AG04449 (cell line): ENCODE measurements around the gene NEMP1.

Experiments used
- CTCF ChIA-PET: fragments of 350-600 bp; formaldehyde crosslinking; extraction: SDS; loops from one replicate; lab custom pipeline; 2021; ENCODE audit warnings: antibody characterized with exemption; lab: Yijun Ruan, JAX
- POLR2A ChIA-PET: fragments of 400-600, 350-600 bp; formaldehyde crosslinking; extraction: SDS; loops from one replicate; lab custom pipeline; 2020; ENCODE audit warnings: antibody characterized with exemption, inconsistent platforms; lab: Yijun Ruan, JAX
- DNase-seq: peaks from one replicate; pipeline ENCODE4 v3.0.0-alpha.2; 2010; ENCODE audit warnings: low read depth, low spot score
- H3K4me3 ChIP-seq: 2 replicates; pipeline ENCODE4 v1.5.1; 2011; ENCODE audit warnings: low read depth, mild to moderate bottlenecking, control low read depth, low read length
- CTCF ChIP-seq: IDR thresholded peaks from one replicate; pipeline ENCODE4 v1.5.1; 2011; ENCODE audit warnings: mild to moderate bottlenecking, moderate library complexity, low read length, control low read depth, inconsistent platforms; ENCODE audit not compliant: insufficient read depth; ENCODE audit errors: missing control alignments

The NEMP1 gene

DNA sequence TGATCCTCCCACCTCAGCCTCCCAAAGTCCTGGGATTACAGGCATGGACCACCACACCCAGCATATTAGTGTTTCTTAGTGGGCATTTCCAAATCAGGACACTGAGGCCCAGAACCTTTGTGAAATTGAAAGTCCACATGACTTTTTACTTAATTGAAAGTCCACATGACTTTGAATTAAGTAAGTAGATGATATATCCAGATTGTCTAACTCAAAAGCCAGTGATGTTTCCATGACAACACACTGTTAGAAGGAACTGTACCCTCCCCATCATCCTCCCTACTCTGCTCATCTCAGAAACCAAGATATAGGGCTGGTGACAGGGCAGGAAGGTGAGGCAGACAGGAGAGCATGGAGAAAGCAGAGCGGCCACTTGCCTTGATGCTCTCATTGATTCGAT lies 35.9 kb downstream of the NEMP1 start:
- ChIA-PET CTCF (interaction anchor here (1.1 to 13.2 kb wide), 2 partner anchors 10 to 17 kb away, joined by 3 to 164 read pairs; no protein-coding TSS in a partner anchor), POLR2A (no interaction called here)
- H3K4me3 ChIP-seq: no peak overlapping the region
- no peak for TF ChIP-seq CTCF
- no peak for DNase-seq

GRCh38 chr12:57040750-57041149 lies 37.8 kb downstream of the NEMP1 start:
- POLR2A ChIA-PET: no interaction called here
- H3K4me3 ChIP-seq: no peak overlapping the region
- TF ChIP-seq CTCF: no peak
- CTCF ChIA-PET: interaction anchor here (0.8 to 13.2 kb wide), 7 partner anchors 9 to 39 kb away, joined by 3 to 164 read pairs (median 3); partner anchors contain the start of genes MYO1A and ZBTB39
- DNase-seq: no peak

DNA sequence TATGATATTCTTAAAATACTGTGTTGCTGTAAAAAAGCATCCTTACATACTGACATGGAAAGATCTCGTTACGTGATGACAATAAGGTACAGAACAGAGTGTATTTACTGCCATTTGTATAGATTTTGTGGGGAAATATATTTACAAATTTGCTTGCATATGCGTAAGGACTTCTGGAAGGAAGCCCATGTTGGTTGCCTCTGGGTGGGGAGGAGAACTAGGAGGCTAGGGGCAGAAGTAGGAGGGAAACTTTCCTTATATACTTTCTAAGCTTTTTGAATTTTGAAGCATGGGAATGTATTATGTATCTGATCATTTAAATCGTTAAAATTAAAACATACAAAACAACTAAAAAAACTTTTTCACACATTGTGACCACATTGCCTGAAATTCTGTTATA lies 38.4 kb downstream of the NEMP1 start:
- CTCF ChIA-PET: interaction anchor here (0.8 to 13.2 kb wide), 5 partner anchors 10 to 38 kb away, joined by 3 to 164 read pairs (median 4); partner anchors contain the start of genes MYO1A and ZBTB39

GRCh38 chr12:57039016-57039798 lies 39.4 kb downstream of the NEMP1 start:
- no peak overlapping the region for H3K4me3 ChIP-seq
- ChIA-PET POLR2A (no interaction called here), CTCF (interaction anchor here (1.1 to 1.6 kb wide), 3 partner anchors 22 to 34 kb away, joined by 3 read pairs; no protein-coding TSS in a partner anchor)
- TF ChIP-seq CTCF: no peak
- no peak for DNase-seq

More for the DNA sequence above, 38.4 kb downstream of the NEMP1 start:
- no peak for DNase-seq
- H3K4me3 ChIP-seq: no peak overlapping the region
- no peak for TF ChIP-seq CTCF
- POLR2A ChIA-PET: no interaction called here

GRCh38 chr12:57037264-57037663 lies 41.3 kb downstream of the NEMP1 start:
- no peak overlapping the region for H3K4me3 ChIP-seq
- ChIA-PET POLR2A (interaction anchor here (0.8 kb wide), 1 partner anchor 10 kb away, joined by 3 read pairs; no protein-coding TSS in a partner anchor), CTCF (interaction anchor here (1.0 to 2.4 kb wide), 4 partner anchors 18 to 30 kb away, joined by 3 to 5 read pairs (median 3); partner anchors contain the start of gene ZBTB39)
- no peak for TF ChIP-seq CTCF
- DNase-seq: no peak

- POLR2A ChIA-PET: no interaction called here
- no peak overlapping the region for H3K4me3 ChIP-seq
- CTCF ChIA-PET: interaction anchor here (1.1 to 2.8 kb wide), 4 partner anchors 8 to 27 kb away, joined by 3 to 9 read pairs (median 5); no protein-coding TSS in a partner anchor
- DNase-seq: no peak
- no peak for TF ChIP-seq CTCF
These were observed 45.2 kb downstream of the NEMP1 start for GRCh38 chr12:57033431-57033830.
